Measurements from ENCODE around the gene PLA2G3.

The PLA2G3 gene, protein sequence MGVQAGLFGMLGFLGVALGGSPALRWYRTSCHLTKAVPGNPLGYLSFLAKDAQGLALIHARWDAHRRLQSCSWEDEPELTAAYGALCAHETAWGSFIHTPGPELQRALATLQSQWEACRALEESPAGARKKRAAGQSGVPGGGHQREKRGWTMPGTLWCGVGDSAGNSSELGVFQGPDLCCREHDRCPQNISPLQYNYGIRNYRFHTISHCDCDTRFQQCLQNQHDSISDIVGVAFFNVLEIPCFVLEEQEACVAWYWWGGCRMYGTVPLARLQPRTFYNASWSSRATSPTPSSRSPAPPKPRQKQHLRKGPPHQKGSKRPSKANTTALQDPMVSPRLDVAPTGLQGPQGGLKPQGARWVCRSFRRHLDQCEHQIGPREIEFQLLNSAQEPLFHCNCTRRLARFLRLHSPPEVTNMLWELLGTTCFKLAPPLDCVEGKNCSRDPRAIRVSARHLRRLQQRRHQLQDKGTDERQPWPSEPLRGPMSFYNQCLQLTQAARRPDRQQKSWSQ

DNA sequence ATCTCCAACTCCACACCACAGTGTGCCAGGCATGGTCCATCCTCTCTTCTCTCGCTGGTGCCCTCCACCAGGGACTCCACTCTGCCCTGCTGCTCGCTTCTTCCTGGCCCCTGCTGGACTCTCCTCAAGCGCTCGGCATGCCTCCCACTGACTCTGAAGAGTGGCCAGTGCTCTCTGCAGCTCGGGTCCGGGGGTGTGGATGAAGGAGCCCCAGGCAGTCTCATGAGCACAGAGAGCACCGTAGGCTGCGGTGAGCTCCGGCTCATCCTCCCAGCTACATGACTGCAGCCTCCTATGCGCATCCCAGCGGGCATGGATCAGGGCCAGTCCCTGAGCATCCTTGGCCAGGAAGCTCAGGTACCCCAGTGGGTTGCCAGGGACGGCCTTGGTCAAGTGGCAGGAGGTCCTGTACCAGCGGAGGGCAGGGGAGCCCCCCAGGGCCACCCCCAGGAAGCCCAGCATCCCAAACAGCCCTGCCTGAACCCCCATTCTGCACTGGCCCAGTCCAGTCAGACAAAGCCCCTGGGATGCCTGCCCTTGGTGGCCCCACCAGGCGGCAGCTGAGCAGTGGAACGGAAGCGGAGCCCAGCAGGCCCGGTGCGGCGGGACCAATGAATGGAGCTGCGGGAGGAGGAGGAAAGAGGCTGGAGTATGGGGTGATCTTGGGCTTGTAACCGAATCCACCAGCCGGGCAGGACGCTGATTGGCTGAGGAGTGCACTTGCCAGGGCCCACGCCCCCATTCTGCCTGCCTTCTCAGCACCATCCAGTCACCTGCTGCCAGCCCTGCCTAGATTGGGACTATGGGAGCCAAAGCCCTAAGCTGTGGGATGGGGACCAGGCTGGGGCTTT lies at the start of gene PLA2G3:
PLA2G3 (minus strand) TSS at position 643 of the 851 bp plus-strand sequence; CDS start at position 489, 154 bp downstream.
- TF ChIP-seq, protein P1, sequence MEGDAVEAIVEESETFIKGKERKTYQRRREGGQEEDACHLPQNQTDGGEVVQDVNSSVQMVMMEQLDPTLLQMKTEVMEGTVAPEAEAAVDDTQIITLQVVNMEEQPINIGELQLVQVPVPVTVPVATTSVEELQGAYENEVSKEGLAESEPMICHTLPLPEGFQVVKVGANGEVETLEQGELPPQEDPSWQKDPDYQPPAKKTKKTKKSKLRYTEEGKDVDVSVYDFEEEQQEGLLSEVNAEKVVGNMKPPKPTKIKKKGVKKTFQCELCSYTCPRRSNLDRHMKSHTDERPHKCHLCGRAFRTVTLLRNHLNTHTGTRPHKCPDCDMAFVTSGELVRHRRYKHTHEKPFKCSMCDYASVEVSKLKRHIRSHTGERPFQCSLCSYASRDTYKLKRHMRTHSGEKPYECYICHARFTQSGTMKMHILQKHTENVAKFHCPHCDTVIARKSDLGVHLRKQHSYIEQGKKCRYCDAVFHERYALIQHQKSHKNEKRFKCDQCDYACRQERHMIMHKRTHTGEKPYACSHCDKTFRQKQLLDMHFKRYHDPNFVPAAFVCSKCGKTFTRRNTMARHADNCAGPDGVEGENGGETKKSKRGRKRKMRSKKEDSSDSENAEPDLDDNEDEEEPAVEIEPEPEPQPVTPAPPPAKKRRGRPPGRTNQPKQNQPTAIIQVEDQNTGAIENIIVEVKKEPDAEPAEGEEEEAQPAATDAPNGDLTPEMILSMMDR (conservative IDR thresholded peaks at IDR 0.05; ENCODE audit: control insufficient read depth, insufficient read depth, low read depth, low read length): no peak
- peak; percentile 62 for DNase-seq (ENCODE audit: low read depth)
- no peak within 1 kb of the TSS for H3K4me3 ChIP-seq (ENCODE audit: control insufficient read depth, low read depth, low read length)

DNA sequence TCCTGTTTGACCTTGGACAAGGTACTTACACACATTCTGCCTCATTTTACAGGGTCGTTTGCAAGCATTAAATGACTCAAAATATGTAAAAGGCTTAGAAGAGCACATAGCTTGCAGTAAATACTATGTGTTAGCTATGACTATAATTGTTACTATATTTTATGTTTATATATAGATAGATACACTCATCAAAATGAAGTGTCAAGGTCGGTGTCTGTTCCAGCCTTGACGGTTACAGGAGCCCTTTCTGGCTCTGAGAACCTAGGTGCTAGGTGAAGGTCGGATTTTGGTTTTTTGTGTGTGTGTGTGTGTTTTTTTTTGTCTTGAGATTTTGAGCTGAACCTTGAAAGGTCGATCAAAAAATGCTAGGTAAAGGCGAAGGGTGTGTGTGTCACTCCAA lies 47.3 kb upstream of the PLA2G3 start:
- H3K4me3 ChIP-seq (ENCODE audit: control insufficient read depth, low read depth, low read length): no peak overlapping the region
- DNase-seq (ENCODE audit: low read depth): no peak
- TF ChIP-seq, protein P1 (conservative IDR thresholded peaks at IDR 0.05; ENCODE audit: control insufficient read depth, insufficient read depth, low read depth, low read length): no peak

DNA sequence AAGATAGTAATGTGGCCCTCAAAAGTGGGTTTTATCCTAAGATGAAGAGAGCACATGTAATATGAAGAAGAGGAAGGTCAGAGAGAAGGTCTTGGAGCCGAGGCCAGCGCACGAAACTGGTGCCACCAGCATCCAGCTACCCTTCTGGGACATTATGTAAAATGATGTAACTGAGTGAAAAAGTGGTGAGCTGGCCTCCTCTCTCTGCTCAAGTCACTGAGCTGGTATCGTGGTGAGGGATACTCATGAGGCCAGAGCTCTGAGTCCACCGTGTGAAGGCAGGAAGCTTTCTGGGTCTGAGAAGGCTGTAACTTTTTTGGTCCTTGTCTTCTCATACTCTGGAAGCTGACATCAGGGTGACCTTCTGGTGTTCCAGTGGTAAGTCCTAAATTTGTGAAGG lies 44.7 kb upstream of the PLA2G3 start:
- TF ChIP-seq, protein P1 (conservative IDR thresholded peaks at IDR 0.05; ENCODE audit: control insufficient read depth, insufficient read depth, low read depth, low read length): no peak
- peak; percentile 30 for DNase-seq (ENCODE audit: low read depth)
- H3K4me3 ChIP-seq (ENCODE audit: control insufficient read depth, low read depth, low read length): no peak overlapping the region

DNA sequence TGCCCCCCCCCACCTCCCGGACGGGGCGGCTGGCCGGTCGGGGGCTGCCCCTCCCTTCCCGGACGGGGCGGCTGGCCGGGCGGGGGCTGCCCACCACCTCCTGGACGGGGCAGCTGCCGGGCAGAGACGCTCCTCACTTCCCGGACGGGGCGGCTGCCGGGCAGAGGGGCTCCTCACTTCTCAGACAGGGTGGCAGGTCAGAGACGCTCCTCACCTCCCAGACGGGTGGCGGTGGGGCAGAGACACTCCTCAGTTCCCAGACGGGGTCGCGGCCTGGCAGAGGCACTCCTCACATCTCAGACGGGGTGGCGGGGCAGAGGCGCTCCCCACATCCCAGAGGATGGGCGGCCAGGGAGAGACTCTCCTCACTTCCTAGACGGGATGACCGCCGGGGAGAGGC lies 43.7 kb upstream of the PLA2G3 start:
- DNase-seq (ENCODE audit: low read depth): no peak
- TF ChIP-seq, protein P1 (conservative IDR thresholded peaks at IDR 0.05; ENCODE audit: control insufficient read depth, insufficient read depth, low read depth, low read length): no peak
- H3K4me3 ChIP-seq (ENCODE audit: control insufficient read depth, low read depth, low read length): no peak overlapping the region

DNA sequence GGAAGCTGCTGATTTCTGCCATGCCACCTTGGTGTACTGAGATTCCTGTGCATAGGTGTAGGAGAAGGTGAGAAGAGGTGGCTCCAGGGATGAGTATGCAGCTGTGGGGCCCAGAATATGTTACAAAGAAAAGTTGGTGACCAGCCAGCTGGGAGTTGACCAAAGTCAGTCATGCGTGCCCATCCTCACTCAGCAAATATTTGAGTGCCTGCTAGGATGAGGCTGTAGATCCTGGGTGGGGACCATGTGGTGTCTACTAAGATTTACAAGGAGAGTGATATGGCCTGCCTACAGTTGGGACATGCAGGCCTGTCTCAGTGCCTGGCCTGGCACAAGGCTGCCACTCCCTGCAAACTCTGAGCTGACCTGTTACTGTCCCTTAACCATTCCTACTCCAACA lies 39.0 kb upstream of the PLA2G3 start:
- H3K4me3 ChIP-seq (ENCODE audit: control insufficient read depth, low read depth, low read length): no peak overlapping the region
- TF ChIP-seq, protein P1 (conservative IDR thresholded peaks at IDR 0.05; ENCODE audit: control insufficient read depth, insufficient read depth, low read depth, low read length): no peak
- DNase-seq (ENCODE audit: low read depth): peak; percentile 32

DNA sequence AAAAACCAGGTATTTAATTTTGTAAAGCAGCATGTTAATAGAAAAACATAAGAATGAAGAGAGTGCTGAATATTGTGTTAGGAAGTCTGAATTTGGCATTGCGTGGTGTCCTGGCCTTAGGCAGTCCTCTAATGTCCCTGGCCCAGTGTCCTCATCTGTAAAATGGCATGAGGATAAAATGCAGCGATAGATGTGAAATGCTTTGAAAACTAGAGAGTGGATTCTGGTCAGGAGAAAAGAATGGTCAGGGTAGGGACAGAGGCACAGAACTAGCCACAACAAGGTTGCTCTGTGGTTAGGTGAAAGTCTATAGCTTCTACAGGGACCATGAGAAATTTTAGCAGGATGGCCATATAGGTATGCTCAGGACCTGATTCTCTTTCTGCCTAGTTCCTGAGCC lies 38.6 kb upstream of the PLA2G3 start:
- no peak for DNase-seq (ENCODE audit: low read depth)

More for the DNA sequence above, 38.6 kb upstream of the PLA2G3 start:
- TF ChIP-seq, protein P1 (conservative IDR thresholded peaks at IDR 0.05; ENCODE audit: control insufficient read depth, insufficient read depth, low read depth, low read length): no peak
- no peak overlapping the region for H3K4me3 ChIP-seq (ENCODE audit: control insufficient read depth, low read depth, low read length)
